Right ventricle myocardium inferior (tissue), 1 donor: ENCODE data around the gene PLB1. TPM values are rescaled to one million over a fixed set of nuclear protein-coding genes. Genes with fewer than 3 reads are reported as not detected.

Source experiments
- ATAC-seq: fragments of 200-7000 bp; cut with Tn5 transposase; one replicate; pipeline ENCODE4 v1.9.1; 2020; ENCODE audit warnings: mild to moderate bottlenecking, moderate library complexity
- DNase-seq: peaks from one replicate; pipeline ENCODE4 v3.0.0; 2021; ENCODE audit errors: missing footprints
- intact Hi-C: fragments of 100-400 bp; cut with DNase I; formaldehyde crosslinking; loops from one replicate; pipeline ENCODE4 v1.11.0; 2022
- total RNA-seq: library from RNA; stranded (reverse); fragmentation: NEBNext Ultra II Directional; extraction: Animal tissue kit (Norgen Biotek cat#: 25700); gene quantifications from one replicate; pipeline ENCODE4 v1.2.1, GENCODE V29; 2021
- donor health status: DM: no; HTN: yes; CAD: no; lungs with severe emphysema.

PLB1 gene
- total RNA-seq, 1 donor from 2014 or later, result 3.0 TPM

DNA sequence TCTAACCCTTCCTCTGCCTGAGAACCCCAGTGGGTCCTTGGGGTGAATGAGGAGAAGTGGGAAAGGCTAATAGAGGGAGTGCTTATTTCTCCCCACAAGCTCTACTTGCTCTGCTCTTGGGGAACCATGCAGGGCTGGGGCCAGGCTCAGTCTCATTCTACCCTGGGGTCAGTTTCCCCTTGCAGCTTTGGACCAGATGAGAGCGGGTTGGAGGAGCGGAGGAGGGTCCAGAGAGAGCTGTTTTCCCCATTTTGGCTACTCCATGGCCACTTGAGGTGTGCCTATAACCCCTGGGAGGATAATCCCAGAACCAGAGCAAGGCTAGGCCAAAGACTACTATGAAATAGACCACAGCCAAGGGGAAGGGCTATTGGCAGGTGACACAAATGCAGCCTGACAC, 29.6 kb downstream of the PLB1 start:
- intact Hi-C loops, result no loop called here
- ATAC-seq (no peak), DNase-seq (no peak)

DNA sequence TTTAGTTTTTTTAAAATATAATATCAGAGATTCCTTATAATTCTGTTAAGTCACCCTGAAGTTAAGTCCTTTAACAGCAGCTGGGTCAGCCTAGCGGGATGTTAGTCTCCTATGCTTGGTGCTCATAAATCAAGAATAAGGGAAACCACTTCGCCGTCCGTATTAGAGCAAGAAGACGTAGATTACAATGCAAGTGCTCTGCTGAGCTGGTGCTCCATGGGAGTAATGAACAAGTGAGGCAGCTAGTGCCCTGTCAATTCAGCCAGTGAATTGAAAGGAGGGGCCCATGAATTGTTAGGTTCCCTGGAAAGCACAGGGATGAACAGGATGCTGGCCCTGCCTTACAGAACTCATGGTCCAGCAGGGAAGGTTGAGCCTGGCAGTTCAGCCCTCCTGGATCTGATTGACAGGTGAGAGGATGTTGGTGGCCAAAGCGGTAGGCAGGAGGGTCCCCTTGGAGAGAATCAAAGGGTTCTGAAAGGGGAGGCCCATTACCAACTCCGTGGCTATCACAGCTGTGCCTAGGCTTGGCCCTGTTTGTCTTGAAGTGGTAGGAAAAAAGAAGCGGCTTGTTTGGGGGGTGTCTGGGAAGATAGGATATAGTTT, 30.8 kb downstream of the PLB1 start:
- intact Hi-C loops, result no loop called here
- DNase-seq (no peak), ATAC-seq (no peak)

DNA sequence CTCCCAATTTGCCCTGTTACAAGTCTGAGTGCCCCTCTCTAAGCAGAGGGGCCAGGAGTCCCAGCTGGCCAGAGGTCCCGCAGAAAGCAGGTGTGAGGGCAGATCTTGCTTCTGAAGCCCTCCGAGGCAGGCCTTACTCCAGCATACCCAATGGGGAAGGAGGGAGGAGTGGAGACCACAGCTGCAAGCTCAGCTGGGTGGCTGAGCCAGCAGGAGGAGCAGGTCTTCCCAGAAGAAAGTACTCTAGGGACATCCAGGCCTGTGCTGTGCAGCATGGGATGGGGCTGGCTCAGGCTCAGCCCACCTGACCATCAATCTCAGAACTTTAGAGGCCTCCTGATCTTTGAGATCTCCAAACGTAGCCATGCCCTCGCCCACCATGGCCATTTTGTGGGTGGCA, 31.3 kb downstream of the PLB1 start:
- intact Hi-C loops, result no loop called here
- DNase-seq (no peak), ATAC-seq (no peak)

DNA sequence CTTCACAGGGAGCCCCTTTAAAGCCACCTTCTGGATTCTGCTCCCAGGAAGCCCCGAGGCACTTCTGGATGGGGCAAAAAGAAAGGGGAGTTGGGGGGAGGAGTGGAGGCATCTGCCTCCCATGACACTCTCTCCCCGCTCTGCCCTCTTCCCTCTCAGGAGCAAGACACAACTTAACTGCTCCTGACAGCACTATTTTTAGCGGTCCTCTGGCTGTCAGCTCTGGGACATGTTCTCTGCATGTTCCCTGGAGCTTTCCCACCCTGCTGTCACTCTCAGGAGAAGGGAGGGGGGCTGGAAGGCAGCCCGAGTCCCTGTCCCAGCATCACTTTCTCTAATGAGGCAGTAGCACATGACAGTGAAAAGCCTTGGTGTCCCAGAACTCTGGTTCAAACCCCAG, 32.3 kb downstream of the PLB1 start:
- ATAC-seq (peak; percentile 96), DNase-seq (peak; percentile 75)
- intact Hi-C loops, result no loop called here

DNA sequence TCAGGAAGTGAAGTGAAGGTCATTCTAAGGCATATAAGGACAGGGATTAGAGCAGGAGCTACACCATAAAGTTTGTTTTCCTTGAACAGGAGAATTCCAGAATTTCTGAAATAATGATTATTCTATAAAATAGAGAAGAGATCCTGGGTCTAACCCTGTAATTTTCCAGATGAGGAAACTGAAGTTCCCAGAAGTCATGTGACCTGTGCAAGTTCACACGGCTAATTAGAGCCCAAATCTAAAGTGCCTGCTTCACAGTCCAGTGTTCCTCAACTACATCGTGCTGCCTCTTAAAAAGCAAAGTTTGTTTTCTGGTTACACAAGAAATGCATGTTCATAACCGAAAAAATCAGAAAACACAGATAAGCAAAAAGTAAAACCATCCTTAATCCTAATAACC, 34.9 kb downstream of the PLB1 start:
- no peak for ATAC-seq

DNA sequence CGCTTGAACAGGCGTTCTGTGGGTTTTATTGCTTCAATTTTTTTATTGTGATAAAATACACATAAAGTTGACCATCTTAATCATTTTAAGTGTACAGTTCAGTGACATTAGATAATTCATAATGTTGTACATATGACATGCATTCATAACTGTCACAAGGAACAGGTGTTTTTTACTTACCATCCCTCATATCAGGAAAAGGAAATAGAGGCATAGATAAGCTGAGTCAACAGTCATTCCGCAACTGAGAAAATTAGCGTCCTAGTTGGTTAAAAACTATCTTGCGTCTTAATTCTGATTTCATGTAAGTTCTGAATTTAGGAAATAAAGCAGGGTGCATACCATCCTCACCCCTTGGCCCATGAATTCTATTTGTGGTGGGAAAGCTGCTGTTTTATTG, 36.5 kb downstream of the PLB1 start:
- ATAC-seq (no peak), DNase-seq (no peak)
- intact Hi-C loops, result no loop called here

More for the DNA sequence above, 34.9 kb downstream of the PLB1 start:
- DNase-seq, result no peak
- intact Hi-C loops, result no loop called here

DNA sequence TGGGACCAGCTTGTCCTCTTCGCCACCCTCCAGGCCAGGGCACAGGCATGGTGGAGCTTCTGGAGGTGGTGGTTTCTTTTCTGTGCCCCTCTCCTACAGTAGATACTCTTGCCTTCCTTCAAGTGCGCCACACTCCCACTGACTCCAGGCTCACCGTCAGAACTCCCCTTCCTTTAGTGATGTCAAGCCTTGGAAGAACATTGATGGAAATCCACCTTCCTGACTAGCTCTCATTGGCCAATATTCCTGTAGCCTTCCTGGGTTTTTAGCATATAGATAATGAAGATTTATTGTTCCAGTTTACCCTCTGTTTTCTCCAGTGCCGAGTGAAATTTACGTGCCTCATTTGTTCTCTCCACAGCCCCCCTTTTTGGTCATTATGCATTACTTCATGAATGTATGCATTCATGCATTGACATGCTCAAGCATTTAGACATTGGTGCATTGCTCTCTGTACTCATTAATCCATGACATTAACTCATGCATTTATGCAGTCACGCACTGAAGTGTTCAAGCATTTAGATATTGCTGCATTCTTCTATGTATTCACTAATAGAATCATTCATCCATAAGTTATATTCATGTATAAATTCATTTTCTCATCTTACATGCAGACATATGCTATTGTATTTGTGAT, 37.3 kb downstream of the PLB1 start:
- ATAC-seq, result no peak
- intact Hi-C loops, result no loop called here
- DNase-seq, result no peak

DNA sequence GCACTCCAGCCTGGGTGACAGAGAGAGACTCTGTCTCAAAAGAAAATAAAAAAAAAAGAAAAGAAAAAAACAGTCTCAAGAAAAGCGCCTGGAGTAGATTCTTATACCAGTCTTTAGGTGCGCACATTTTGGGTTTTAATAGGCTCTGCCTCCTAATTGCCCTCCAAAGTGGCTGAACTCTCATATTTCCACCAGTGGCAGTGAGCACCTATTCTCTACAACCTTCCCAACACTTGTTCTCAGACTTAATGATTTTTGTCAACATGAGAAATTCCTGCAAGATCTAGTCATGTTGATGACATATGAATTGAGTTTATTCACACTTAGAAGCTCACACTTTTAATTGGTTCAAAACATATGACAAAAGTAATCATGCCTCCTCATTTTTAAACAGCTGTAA, 39.0 kb downstream of the PLB1 start:
- no peak for DNase-seq
- no peak for ATAC-seq
- intact Hi-C loops, result no loop called here

DNA sequence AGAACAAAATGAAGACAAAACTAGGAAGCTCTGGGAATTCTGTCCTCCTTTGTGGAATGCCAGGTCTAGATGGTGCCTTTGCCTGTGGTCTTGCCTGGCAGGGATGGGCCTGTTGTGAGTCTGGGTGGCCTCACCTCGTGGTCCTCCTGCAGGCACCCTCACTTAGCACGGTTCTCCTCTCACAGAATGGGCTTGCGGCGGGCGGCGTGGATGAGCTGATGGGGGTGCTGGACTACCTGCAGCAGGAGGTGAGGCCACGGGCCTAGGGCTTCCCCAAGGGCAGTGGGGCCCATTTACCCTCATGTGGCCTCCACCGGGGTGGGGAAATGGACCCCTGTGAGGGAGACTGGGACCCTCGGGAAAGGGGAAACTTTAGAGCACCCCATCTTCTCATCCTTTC, 42.3 kb downstream of the PLB1 start:
- intact Hi-C loops, result no loop called here
- no peak for ATAC-seq
- DNase-seq, result no peak

DNA sequence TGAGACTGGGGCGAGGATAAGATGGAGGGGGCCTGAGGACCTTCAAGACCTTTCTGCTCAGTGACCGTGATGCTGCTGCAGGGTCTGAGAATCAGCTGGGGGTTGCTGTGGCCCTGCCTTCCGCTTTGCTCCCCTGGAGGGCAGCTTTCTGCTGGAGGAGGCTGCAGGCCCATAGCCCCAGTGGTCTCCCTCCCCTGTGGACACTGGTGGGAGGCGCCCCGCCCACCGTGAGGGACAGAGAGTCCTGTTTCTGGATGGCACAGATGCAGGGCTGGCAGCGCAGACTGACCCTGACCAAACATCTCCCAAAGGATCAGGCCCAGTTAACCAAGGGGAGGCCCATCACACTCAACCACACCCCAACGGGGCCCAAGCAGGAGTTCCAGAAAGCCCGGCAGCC, 42.8 kb downstream of the PLB1 start:
- intact Hi-C loops, result no loop called here
- ATAC-seq, result no peak

DNA sequence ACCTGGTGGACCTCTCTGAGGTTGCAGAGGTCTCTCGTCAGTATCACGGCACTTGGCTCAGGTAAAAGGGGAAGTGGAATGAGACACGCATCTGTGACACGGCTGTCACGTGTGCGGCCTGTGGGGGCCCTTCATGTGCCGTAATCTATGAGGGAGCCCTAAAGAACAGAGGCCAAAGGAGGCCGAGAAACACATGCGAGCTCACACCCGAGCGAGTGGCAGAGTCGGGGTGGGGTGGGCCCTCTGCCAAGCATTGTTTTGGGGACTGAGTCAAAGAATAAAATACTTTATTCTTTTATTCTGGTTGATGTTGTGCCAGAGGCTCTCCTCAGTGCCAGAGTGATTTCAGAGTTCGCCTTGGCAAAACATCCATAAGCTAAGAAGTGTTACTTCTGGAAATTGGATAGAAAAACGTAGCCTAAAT, 43.3 kb downstream of the PLB1 start:
- DNase-seq (no peak), ATAC-seq (no peak)
- intact Hi-C loops, result no loop called here

More for the DNA sequence above, 42.8 kb downstream of the PLB1 start:
- no peak for DNase-seq

DNA sequence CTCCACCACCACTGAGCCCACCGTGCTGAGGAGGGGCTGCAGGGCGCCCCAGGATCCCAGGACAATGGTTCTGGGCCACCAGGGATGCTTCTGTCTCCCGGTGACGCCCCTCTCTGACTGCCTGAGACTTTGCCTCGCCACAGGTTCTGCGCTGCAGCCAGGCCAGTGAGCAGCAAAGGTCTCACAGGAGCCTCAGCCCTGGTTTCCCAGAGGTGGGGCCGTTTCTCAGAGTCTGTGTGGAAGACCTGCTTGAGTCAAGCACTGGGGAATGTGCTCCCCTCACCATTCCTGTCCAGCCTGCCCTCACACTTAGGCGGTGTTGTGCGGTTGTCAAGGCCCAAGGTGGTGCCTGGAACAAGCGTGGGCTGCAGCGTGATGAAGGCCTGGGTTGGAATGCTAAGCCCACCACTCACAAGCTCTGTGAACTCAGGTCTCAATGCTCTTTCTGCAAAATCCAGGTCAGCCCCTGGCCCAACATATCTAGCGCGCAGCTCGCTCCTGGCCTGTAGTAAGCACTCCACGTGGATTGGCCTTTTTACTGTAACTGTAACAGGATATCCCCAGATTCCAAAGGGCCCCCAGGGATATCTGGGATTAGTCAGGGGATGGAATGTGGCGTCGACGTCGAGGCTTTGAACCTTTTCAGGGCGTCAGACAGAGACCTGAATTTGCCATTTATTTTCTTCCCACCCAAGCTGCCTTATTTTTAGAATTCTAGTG, 47.6 kb downstream of the PLB1 start:
- intact Hi-C loops, result no loop called here
- no peak for ATAC-seq
- DNase-seq, result no peak

DNA sequence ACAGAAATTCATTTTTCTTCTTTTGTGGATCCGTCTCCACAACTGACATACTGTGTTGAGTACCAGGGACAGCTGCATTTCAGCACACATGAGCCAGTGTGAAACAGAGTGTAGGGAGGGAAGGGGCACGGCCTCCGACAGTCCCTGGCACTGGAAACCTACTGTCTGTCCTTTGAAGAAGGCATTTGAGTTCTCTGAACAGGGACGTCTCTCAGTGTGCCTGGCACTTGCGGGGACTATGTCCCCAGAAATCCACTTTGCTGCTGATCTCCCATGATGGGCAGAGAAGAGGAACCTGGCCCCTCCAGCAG, 48.1 kb downstream of the PLB1 start:
- intact Hi-C loops, result no loop called here
- DNase-seq (no peak), ATAC-seq (no peak)

DNA sequence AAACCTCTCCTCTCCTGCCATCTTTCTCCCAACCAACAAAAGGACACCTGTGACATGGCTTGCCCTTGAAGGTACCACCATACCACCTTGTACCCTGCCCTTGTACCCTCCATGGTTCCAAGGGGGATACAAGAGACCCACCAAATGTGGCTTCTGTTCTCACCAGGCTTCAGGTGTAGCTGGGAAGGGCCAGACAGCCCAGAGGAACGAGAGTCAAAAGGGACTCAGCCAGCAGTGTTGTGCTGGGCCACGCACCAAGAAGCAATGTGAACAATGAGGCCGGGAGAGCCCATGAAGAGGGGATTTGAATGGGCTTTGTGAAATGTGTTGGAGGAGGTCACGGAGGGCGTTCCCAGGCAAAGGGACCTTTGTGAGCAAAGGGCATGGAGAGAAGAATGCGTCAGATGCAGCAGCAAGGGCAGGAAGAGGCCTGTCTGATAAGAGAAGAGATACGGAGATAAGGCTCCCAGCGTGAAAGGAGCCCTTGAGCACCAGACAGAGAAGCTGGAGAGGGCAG, 48.6 kb downstream of the PLB1 start:
- DNase-seq (no peak), ATAC-seq (no peak)
- intact Hi-C loops, result no loop called here

DNA sequence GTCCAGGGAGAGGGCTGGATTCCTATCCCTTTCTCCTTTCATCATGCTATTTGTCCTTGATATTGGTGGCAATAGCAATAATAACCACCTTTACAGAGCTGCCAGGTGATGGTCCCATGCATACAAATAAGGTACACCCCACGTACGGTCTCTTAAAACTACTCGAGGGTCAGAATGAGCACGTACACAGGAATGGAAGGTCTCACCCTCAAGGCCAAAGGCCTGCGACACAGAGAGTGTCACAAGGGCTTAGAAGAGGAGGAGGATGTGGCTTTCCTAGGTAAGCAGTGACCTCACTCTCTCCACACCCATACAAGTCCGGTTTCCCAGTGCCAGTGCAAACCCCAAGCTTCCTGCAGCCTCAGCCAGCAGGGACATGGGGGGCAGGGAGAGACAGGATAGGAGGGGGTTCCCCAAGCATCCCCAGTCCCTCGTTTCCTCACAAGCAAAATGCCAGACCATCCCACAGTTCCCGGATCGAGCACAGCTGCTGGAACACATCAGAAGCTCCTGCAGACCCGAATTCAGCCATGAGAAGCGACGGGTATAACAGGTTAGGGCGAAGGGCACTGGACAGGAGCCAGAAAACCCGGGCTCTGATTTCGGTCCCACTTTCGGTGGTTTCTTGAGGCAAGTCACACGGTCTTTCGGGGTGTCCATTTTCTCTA, 49.2 kb downstream of the PLB1 start:
- intact Hi-C loops, result no loop called here
- DNase-seq (no peak), ATAC-seq (no peak)

DNA sequence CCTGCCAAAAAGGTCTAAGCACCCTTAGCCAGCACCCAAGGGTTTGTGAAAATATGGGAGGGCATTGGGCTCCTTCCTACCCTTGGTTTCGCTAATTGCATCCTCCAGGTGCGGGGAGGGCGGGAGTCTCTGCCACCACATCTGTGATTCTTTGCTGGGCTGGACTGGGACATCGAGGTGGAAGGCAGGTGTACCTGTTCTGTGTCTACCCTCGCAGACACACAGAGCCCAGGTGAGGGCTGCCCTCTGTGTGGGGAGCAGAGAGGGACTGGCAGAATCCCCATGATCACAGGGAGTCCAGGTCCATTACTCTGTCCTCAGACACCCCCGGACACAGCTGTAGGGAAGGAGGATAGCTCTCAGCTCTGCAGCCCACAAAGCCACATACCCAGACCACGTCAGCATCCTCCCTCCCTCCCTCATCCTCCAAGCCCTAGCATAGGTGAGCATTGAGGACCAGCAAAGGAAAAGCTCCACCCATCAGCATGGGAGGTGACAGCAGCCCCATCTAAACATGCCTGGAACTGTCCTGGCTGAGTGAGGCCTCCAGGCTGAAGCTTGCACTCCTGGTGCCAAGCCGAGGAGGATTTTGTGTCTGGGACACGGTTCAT, 49.8 kb downstream of the PLB1 start:
- DNase-seq (no peak), ATAC-seq (no peak)

DNA sequence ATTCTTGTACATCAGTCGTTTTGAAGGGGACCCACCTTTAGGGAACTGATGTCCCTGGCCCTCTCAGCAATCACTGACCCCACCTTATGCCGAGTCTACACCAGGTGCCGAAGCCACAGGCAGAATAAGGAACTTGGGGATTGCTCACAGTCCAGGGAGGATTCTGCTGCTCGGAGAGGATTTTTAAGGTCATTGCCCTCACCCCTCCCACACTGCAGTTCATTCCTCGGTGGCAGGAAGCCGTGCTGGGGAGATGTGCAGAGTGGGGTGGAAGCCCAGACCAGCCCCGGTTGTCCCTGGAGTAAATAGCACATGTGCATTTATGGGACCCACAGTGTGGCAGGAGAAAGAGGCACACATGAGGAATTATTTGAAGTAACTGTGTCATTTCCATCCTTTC, 50.4 kb downstream of the PLB1 start:
- ATAC-seq (no peak), DNase-seq (no peak)
- intact Hi-C loops, result no loop called here

More for the DNA sequence above, 49.8 kb downstream of the PLB1 start:
- intact Hi-C loops, result no loop called here

DNA sequence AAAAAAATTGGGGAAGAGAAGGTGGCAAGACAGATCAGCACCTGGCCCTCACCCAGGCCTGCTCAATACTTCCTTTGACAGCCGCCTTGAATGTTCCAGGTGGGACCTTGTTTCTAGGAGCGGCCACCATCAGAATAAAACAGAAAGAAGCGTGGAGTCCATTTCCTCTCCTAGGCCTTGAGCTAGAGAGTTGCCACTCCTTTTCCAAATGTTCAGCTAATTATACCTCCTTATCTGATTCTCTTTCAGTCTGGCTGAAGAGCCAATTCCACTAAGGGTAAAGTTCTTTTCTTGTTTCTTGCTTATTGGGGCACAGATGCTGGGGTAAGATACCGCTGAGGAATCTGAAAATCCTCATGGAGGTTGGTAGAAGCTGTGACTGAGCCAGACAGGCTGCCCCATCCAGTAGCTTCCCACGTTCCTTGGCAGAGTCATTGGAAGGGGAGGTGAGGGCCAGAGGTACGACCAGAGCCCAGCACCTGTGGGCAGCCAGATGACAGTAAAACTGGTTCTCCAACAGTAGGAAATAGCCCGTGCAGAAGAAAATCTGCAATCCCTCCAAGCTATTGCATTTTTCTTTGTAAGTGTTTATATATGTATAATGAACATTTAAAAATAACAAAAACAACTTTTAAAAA, 51.5 kb downstream of the PLB1 start:
- DNase-seq, result no peak
- intact Hi-C loops, result no loop called here
- ATAC-seq, result no peak
